ENCODE results near the gene LRRC3.

Gene LRRC3

DNA sequence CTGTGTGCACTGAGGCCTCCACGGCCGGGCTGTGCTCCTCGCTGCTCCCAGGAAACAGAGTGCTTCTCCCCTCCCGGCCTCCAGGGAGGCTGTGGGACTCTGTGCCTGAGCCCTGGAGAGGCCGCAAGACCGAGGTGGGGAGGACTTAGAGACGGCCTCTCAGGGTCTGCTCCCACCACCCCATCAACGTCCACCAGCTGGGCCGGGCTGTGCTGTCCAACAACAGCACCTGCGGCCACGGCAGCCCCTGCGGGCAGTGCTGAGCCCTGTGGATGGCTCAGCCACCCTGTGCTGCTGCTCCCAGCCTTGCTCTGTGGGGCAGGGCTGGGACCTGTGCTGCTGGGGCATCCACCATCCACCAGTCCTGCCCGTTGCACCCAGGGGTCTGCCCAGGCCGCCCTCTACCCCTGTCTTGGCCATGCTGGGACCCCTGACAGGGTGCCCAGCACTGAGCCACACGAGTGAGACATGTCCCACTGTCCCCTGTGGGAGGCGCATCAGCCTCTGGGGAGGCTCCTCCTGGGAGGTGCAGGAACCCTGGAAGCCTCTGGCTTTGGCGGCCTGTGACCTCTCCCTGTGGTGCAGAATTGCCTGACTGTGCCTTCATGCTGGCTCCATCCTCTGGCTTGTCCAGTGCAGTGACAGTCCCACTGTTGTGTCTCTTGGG lies 31.2 kb upstream of the LRRC3 start:
- no peak for DNase-seq (ENCODE audit: low read depth, low spot score)
- H3K27ac ChIP-seq = no peak overlapping the region

DNA sequence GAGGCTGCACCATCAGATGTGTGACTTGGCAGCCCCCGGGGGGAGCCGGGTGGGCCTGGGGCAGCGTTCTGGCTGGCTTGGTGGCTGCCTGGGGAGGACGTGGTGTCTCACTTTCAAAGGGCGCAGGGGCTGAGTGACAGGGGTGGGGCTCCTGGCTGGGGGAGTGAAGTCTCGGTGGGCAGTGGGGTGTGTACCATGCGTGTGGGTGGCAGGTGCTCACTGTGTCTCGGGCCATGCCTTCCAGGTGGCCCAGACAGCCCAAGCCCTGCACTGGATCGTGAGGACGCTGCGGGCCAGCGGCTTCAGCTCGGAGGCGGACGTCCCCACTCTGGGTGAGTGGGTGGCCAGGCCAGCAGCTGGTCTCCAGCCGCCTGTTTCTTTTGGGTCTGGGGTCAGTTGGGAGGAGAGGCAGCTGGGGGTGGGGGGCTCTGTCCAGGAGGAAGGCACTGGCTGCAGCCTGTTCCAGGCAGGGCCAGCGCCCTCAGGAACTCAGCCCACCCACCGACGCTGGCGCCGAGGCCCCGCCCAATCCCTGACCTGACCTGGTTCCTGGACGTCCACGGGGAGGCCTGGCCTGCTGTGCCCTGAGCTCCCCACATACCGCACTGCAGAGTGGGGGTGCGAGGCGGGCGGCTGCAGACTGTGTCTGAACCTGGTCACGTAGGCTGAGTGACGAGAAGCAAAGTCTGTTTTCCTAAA lies 30.6 kb upstream of the LRRC3 start:
- no peak overlapping the region for H3K27ac ChIP-seq
- DNase-seq (ENCODE audit: low read depth, low spot score) = no peak

DNA sequence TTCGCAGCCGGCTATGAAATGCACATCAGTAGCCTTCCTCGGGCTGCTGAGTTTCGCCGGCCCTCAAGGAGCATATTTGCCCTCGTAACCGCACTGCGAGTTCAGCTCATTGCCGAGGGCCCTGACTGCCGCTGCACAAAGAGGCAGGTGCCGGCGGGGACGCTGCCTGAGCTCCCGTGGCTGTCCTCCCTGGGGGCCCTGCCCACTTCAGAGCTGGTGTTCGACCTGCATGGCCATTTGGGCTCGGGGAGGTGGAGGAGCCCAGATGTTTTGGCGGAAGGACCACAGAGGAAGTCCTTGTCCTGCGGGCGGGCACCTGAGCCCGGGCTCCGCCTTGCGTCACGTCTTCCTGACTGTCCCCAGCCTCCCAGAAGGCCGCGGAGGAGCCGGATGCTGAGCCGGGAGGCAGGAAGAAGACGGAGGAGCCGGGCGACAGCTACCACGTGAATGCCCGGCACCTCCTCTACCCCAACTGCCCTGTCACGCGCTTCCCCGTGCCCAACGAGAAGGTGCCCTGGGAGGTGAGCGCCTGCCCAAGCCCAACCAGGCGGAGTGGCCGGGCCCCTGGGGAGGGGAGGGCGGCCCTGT lies 29.9 kb upstream of the LRRC3 start:
- no peak for DNase-seq (ENCODE audit: low read depth, low spot score)
- H3K27ac ChIP-seq = no peak overlapping the region

DNA sequence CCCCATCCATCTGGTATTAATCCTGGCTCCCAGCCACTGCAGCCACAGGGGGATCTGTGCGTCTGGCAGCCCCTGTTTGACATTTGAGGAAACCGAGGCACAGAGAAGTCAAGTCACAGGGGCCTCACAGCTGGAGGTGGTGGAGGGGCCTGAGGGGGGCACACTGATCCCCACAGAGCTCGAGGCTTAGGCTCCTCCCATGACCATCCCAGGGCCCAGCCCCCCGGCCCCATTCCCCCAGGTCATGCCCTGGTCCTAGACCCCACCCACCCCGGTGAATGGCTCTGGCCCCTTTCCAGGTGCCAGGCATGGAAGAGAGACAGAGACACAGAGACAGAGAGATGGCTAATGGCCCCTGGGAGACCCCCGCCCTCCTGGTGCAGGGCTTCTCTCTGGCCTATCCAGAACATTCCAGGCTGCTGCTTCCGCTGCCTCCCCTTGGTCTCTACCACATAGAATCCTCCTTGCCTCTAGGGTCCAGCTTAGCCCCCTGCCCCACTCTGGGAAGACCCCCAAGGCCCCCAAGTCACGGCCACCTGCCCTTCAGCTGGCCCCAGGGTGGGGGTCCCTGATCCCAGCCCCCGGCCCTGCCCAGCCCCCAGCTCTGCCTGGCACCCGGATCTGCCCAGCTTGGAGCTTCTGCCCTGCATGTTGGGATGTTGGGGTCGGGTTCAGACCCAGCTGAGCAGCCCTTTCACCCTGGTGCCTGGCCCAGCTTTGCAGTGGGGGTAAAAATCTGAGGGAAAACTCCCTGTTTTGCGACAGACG lies 29.2 kb upstream of the LRRC3 start:
- H3K27ac ChIP-seq = no peak overlapping the region
- no peak for DNase-seq (ENCODE audit: low read depth, low spot score)

DNA sequence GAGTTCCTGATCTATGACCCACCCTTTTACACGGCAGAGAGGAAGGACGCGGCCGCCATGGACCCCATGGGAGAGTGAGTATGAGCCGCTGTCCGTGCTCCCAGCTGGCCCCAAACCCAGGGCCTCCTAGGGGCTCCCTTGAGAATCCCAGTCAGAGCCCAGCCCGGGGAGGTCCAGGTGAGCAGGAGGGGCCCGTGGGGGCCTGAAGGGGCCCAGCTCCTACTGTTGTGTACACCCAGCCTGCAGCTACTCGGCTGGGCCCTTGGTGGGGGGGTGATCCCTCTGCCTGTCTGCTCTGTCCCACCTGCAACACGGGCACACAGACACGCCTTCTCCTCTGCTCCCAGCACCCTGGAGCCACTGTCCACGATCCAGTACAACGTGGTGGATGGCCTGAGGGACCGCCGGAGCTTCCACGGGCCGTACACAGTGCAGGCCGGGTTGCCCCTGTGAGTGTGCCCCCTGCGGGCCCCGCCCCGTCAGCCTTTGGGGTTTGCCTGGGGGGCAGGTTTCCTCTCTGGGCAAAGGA lies 28.6 kb upstream of the LRRC3 start:
- no peak for DNase-seq (ENCODE audit: low read depth, low spot score)
- H3K27ac ChIP-seq = no peak overlapping the region

DNA sequence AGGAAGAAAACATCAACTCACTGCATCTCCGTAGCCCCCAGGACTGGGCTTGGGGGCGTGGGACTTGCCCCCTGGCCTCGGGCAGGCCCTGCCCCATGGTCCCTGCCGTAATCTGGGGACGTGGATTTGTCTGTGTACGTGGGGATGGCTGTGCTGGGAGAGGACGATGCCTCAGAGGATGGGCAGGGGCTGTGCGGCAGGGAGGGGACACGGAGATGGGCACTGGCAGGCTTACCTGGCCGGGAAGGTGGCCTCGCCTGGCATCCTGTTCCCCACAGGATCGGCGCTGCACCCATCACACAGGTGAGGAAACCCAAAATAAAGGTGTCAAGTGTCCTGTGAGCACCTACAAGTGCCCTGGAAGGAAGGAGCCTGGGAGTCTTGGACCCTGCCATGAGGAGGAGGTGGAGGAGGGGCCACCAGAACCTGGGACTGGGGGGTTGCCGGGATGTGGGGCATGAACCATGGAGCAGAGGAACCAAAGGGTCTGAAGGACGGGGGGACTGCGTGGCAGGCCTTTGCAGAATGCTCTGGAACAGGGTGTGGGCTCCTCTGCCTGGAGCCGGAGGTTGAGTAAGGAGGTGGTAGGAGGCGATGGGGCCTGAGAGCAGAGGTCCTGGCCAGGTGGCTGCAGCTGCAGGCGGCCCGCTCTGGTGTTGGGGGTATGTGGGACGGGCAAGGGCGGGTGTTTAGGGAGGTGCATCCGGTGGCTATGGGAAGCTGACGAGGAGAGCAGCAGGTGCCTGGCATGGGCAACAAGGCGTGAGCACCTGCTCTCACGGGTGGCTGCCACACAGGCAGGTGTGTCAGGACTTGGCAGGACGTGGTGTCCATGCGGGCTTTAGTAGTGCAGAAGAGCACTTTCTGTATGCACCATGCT lies 27.8 kb upstream of the LRRC3 start:
- DNase-seq (ENCODE audit: low read depth, low spot score) = no peak
- H3K27ac ChIP-seq = no peak overlapping the region

DNA sequence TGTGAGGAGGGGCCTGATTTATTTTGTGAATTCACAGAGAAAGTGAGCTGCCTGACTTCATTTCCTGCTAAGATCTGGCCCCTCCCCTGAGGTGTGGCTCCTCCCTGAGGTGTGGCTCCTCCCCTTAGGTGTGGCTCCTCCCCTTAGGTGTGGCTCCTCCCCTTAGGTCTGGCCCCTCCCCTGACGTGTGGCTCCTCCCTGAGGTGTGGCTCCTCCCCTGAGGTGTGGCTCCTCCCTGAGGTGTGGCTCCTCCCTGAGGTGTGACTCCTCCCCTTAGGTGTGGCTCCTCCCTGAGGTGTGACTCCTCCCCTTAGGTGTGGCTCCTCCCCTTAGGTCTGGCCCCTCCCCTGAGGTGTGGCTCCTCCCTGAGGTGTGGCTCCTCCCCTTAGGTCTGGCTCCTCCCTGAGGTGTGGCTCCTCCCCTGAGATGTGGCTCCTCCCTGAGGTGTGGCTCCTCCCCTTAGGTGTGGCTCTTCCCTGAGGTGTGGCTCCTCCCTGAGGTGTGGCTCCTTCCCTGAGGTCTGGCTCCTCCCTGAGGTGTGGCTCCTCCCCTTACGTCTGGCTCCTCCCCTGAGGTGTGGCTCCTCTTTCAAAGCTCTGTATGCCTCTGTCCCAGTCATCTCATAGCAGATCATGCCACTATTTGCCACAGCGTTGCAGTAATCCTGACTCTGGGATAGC lies 26.9 kb upstream of the LRRC3 start:
- no peak overlapping the region for H3K27ac ChIP-seq
- DNase-seq (ENCODE audit: low read depth, low spot score) = peak; percentile 24

DNA sequence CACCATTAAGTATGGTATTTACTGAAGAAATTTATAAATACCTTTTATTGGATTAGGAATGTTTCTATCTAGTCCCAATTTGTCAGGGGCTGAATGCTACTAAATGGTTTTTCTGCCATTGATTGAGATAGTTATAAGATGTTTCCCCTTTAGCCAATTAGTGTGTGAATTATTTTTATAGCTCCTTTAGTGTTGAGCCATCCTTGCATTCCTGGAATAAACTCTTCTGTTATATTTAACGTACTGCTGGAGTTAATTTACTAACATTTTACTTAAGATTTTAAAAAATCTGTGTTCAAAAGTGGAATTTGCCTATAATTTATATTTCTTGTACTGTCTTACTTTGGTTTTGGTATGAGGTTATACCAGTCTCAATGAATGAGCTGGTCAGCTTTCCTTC lies 25.4 kb upstream of the LRRC3 start:
- no peak overlapping the region for H3K27ac ChIP-seq
- DNase-seq (ENCODE audit: low read depth, low spot score) = no peak

DNA sequence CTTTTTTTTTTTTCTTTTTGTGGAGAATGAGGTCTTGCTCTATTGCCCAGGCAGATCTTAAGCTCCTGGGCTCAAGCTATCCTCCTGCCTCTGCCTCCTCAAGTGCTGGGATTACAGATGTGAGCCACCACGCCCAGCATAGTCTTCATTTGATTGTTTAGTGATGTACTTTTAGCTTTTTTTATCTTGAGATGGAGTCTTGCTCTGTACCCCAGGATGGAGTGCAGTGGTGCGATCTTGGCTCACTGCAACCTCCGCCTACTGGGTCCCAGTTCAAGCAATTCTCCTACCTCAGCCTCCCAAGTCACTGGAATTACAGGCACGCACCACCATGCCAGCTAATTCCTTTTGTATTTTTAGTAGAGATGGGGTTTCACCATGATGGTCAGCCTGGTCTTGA lies 24.0 kb upstream of the LRRC3 start:
- DNase-seq (ENCODE audit: low read depth, low spot score) = no peak
- H3K27ac ChIP-seq = no peak overlapping the region

DNA sequence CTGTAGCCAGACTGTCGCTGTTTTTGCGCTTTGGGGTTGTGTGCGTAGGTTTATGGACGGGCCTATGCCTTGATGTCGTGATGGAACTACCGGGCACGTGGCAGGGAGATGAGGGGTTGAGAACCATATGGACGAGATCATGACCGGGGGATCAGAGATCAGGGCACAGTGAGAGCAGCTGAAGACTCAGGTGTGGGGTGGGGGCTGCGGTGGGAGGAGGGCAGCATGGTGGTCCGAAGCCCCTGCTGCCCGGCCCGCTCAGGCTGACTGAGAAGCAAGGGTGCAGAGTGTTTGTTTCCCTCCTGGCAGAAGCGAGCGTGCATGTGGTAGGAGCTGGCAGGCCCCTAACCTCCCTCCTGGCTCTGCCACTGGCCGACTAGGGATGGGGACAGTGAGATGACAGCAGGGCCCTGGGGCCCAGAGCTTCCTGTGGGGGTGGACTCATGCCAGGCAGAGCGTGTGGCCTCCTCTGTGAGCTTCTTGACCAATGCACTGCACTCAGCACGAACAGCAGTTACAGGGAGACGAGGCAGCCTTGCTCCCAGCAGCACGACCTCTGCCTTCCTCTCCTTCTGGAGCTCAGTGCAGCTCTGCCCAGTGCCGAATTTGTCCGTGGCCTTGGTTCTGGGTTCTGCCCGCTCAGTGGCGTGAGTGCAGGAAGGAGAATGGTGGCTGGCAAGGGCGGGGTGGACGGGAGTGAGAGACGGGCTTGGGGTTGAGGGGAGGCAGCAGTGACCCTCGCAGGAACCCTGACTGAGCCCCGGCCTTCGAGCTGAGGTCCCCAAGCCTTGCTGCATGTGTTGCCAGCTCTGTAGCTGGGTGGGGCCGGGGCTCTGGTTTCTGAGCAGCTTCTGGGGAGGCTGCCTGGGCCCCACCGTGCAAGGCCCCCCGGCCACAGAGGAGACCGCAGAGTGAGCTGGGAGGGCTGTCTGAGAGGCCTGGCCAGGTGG lies 22.2 kb upstream of the LRRC3 start:
- DNase-seq (ENCODE audit: low read depth, low spot score) = no peak
- no peak overlapping the region for H3K27ac ChIP-seq

DNA sequence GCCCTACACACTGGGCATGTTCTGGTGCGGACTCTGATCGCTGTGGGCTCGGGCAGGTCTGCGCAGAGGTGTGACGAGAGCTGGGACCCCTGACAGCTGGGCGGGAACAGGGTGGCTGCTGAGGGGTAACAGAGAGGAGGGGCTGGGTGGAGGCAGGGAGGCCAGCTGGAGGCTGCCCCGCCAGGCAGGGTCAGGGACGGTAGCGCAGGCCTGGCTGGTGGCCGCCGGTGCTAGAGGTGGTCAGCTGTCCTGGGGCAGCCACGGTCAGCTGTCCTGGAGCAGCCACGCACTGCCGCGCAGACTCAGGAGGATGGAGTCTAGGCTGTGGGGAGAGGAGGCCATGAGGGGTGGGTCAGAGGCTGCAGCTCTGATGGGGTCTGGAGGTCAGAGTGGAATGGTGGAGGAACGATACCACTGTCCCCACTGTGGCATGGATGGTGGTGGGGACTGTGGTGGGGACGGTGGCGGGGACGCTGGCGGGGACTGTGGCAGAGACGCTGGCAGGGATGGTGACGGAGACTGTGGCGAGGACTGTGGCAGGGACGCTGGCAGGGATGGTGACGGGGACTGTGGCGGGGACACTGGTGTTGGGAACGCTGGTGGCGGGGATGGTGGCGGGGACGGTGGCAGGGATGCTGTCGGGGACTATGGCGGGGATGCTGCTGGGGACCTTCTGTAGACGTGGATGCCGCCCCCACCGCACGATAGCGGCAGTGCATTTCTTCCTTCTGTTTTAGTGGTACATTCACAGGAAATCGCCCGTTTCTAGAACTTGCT lies 21.3 kb upstream of the LRRC3 start:
- DNase-seq (ENCODE audit: low read depth, low spot score) = no peak
- no peak overlapping the region for H3K27ac ChIP-seq

DNA sequence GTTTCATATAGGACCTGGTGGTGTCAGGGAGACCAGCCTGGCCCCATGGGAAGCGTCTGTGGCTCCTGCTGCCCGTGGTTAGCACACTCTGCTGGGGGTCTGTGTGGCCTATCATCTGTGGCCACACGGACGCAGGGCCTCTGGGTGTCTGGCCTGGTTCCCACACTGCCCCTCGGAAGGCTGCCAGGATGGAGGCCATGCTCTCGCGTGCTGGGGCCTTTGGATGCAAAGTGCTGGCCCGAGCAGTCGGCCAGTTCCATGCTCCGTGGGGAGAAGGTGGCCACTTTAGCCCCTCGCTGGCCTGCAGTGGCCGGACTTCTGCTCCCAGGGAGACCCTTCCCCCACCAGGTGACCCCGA lies 20.8 kb upstream of the LRRC3 start:
- no peak for DNase-seq (ENCODE audit: low read depth, low spot score)
- no peak overlapping the region for H3K27ac ChIP-seq

DNA sequence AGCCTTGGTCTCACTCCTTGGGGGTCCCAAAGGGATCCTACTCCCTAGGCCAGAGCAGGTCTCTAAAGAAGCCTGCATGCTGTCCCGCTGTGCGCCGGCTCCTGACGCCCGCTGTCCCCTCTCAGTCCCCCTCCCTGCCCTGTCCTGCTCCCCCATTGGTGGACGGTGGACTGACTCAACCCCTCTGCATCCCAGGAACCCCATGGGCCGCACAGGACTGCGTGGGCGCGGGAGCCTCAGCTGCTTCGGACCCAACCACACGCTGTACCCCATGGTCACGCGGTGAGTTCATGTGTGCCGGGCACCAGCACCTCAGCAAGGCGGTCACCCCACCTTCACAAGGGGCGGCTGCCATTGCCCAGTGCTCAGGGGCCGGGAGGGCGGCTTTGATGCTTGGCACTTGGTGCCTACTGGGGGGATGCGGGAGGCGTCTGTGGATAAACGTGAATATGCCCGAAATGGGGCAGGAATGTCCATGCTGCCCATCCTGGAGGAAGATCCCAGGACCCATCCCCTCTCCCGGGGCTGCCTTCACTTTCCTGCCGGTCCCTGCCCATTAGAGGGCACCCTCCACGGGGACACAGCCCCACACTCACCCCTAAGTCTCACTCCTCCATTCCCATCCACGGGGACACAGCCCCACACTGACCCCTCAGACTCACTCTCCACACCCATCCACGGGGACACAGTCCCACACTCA lies 20.2 kb upstream of the LRRC3 start:
- H3K27ac ChIP-seq = no peak overlapping the region
- DNase-seq (ENCODE audit: low read depth, low spot score) = no peak

DNA sequence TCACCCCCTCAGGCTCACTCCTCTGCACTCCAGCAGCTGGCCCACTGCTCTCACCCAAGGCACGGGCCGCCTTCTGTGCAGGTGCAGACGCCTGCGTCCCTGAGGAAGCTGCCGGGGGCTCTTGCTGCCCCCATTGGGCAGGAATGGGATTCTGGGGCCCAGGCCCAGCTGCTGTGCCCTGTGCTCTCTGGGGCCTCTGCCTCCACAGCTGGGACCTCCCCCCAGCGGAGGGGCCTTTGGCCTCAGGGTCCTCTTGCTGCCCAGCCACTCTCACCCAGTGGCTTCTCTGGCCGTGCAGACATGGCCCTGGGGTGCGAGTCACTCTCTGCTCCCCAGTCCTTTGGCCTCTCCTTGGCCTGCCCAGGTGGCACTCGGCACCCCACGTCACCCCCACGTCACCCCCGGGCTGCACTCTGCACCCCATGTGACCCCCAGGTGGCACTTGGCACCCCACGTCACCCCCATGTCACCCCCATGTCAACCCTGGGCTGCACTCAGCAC lies 19.1 kb upstream of the LRRC3 start:
- DNase-seq (ENCODE audit: low read depth, low spot score) = no peak

DNA sequence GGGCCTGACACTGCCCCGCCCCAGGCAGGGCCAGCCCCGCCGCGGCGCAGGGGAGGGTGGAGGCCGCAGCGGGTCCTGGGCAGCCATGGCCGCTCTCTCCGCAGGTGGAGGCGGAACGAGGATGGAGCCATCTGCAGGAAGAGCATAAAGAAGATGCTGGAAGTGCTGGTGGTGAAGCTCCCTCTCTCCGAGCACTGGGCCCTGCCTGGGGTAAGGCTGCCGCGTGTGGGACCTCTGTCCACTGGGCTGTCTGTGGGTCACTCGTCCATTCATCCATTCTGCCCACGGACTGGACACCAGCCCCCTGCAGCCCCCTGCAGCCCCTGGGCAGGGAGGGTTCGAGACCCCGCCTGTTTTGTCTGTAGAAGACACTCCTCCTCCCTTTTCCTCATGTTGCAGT lies 18.4 kb upstream of the LRRC3 start:
- no peak for DNase-seq (ENCODE audit: low read depth, low spot score)
- no peak overlapping the region for H3K27ac ChIP-seq

More for the DNA sequence above, 19.1 kb upstream of the LRRC3 start:
- H3K27ac ChIP-seq = no peak overlapping the region

DNA sequence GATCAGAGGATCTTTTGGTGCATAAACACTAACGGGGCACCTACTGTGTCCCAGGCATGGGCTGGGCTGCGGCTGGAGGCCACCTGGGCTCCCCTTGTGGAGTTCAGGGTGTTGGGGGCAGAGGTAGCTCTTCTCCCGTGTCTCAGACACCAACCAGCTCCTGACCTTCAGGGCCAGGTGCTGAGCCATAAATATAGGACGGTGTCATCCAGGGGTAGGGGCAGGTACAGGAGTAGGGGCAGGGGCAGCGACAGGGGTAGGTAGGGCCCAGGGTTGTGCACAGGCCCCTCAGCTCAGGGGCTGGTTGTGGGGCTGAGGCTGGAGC lies 18.0 kb upstream of the LRRC3 start:
- H3K27ac ChIP-seq = no peak overlapping the region
- no peak for DNase-seq (ENCODE audit: low read depth, low spot score)

All from epithelial cell of prostate (primary cell).